Measurements from ENCODE around the gene SCLY.

The SCLY gene

GRCh38 chr2:238084761-238085160, 24.0 kb downstream of the SCLY start:
- H3K4me2 ChIP-seq = no peak overlapping the region
- H3K9me3 ChIP-seq (replicated peaks in 1 of 11) = no peaks in the 10 kb centered on the region
- no peaks in the 10 kb centered on the region for H3K27me3 ChIP-seq
- no peak overlapping the region for H3K27ac ChIP-seq
- H3K36me3 ChIP-seq = peaks cover 42 to 71% (median 57%) of the 10 kb centered on the region in 11 experiments
- no peak overlapping the region for H3K9ac ChIP-seq
- H3K4me3 ChIP-seq = no peak overlapping the region
- peaks cover 11 to 25% (median 18%) of the 10 kb centered on the region in 10 experiments for H3K4me1 ChIP-seq
- H4K20me1 ChIP-seq = peaks cover 0 to 6% (median 0%) of the 10 kb centered on the region in 11 experiments; a peak in 1 of 22 replicates
- TF ChIP-seq Cebpa-rat (IDR thresholded peaks at IDR 0.05) = no peak

- Histone ChIP-seq H3K27me3 (no peaks in the 10 kb centered on the region), H3K4me3 (no peak overlapping the region), H3K9me3 (replicated peaks in 1 of 11) (no peaks in the 10 kb centered on the region), H3K4me1 (peaks cover 11 to 25% (median 18%) of the 10 kb centered on the region in 10 experiments), H3K9ac (no peak overlapping the region), H4K20me1 (peaks cover 0 to 6% (median 0%) of the 10 kb centered on the region in 11 experiments; a peak in 1 of 22 replicates), H3K27ac (no peak overlapping the region), H3K36me3 (peaks cover 33 to 68% (median 52%) of the 10 kb centered on the region in 11 experiments), H3K4me2 (no peak overlapping the region)
- TF ChIP-seq Cebpa-rat (IDR thresholded peaks at IDR 0.05) = no peak
Observed at GRCh38 chr2:238085899-238086298, 25.1 kb downstream of the SCLY start.

GRCh38 chr2:238087211-238087610, 26.4 kb downstream of the SCLY start:
- Histone ChIP-seq H3K27ac (no peak overlapping the region), H3K4me2 (peak overlapping the region; percentile 3 to 64 (median 58); a peak in 20 of 22 replicates), H3K36me3 (peaks cover 20 to 68% (median 42%) of the 10 kb centered on the region in 11 experiments), H3K4me1 (peaks cover 11 to 25% (median 18%) of the 10 kb centered on the region in 10 experiments), H3K9ac (no peak overlapping the region), H4K20me1 (peaks cover 0 to 6% (median 0%) of the 10 kb centered on the region in 11 experiments; a peak in 1 of 22 replicates), H3K9me3 (replicated peaks in 1 of 11) (no peaks in the 10 kb centered on the region), H3K27me3 (no peaks in the 10 kb centered on the region), H3K4me3 (no peak overlapping the region)
- no peak for TF ChIP-seq Cebpa-rat (IDR thresholded peaks at IDR 0.05)

- H3K36me3 ChIP-seq = peaks cover 0 to 44% (median 22%) of the 10 kb centered on the region in 11 experiments; a peak in 14 of 22 replicates
- no peak overlapping the region for H3K9ac ChIP-seq
- no peak overlapping the region for H3K27ac ChIP-seq
- H3K4me2 ChIP-seq = no peak overlapping the region
- no peak for TF ChIP-seq Cebpa-rat (IDR thresholded peaks at IDR 0.05)
- H3K27me3 ChIP-seq = no peaks in the 10 kb centered on the region
- H3K4me1 ChIP-seq = peaks cover 11 to 25% (median 18%) of the 10 kb centered on the region in 10 experiments
- H3K9me3 ChIP-seq (replicated peaks in 1 of 11) = no peaks in the 10 kb centered on the region
- peaks cover 0 to 6% (median 0%) of the 10 kb centered on the region in 11 experiments; a peak in 1 of 22 replicates for H4K20me1 ChIP-seq
- H3K4me3 ChIP-seq = no peak overlapping the region
Observed at GRCh38 chr2:238090887-238091286, 30.1 kb downstream of the SCLY start.

GRCh38 chr2:238091436-238092060, 30.7 kb downstream of the SCLY start:
- H3K27me3 ChIP-seq = no peaks in the 10 kb centered on the region
- H3K4me2 ChIP-seq = no peak overlapping the region
- H3K4me3 ChIP-seq = no peak overlapping the region
- peaks cover 0 to 6% (median 0%) of the 10 kb centered on the region in 11 experiments; a peak in 1 of 22 replicates for H4K20me1 ChIP-seq
- H3K27ac ChIP-seq = no peak overlapping the region
- H3K4me1 ChIP-seq = peaks cover 9 to 19% (median 15%) of the 10 kb centered on the region in 10 experiments
- no peak overlapping the region for H3K9ac ChIP-seq
- peaks cover 0 to 43% (median 16%) of the 10 kb centered on the region in 11 experiments; a peak in 14 of 22 replicates for H3K36me3 ChIP-seq
- H3K9me3 ChIP-seq (replicated peaks in 1 of 11) = no peaks in the 10 kb centered on the region
- TF ChIP-seq Cebpa-rat (IDR thresholded peaks at IDR 0.05) = no peak

- Histone ChIP-seq H3K27ac (no peak overlapping the region), H3K4me3 (no peak overlapping the region), H3K9me3 (replicated peaks in 1 of 11) (no peaks in the 10 kb centered on the region), H3K27me3 (no peaks in the 10 kb centered on the region), H3K36me3 (peaks cover 0 to 43% (median 16%) of the 10 kb centered on the region in 11 experiments; a peak in 14 of 22 replicates), H4K20me1 (peaks cover 0 to 9% (median 0%) of the 10 kb centered on the region in 11 experiments; a peak in 4 of 22 replicates), H3K4me1 (peaks cover 2 to 9% (median 4%) of the 10 kb centered on the region in 10 experiments; a peak in 18 of 20 replicates), H3K4me2 (no peak overlapping the region), H3K9ac (no peak overlapping the region)
- TF ChIP-seq Cebpa-rat (IDR thresholded peaks at IDR 0.05) = no peak
Observed at GRCh38 chr2:238092486-238093035, 31.8 kb downstream of the SCLY start.

- Histone ChIP-seq H4K20me1 (peaks cover 0 to 17% (median 0%) of the 10 kb centered on the region in 11 experiments; a peak in 4 of 22 replicates), H3K9ac (no peak overlapping the region), H3K4me1 (peaks cover under 1 to 12% (median 8%) of the 10 kb centered on the region in 10 experiments; a peak in 18 of 20 replicates), H3K36me3 (peaks cover 0 to 40% (median 16%) of the 10 kb centered on the region in 11 experiments; a peak in 14 of 22 replicates), H3K27me3 (no peaks in the 10 kb centered on the region), H3K9me3 (replicated peaks in 1 of 11) (no peaks in the 10 kb centered on the region), H3K4me2 (no peak overlapping the region), H3K27ac (no peak overlapping the region), H3K4me3 (no peak overlapping the region)
- no peak for TF ChIP-seq Cebpa-rat (IDR thresholded peaks at IDR 0.05)
Observed at GRCh38 chr2:238093181-238094140, 32.7 kb downstream of the SCLY start.

GRCh38 chr2:238094438-238095022, 33.7 kb downstream of the SCLY start:
- Histone ChIP-seq H3K4me2 (no peak overlapping the region), H3K9ac (no peak overlapping the region), H3K4me3 (no peak overlapping the region), H3K4me1 (peaks cover 11 to 22% (median 18%) of the 10 kb centered on the region in 10 experiments), H3K9me3 (replicated peaks in 1 of 11) (no peaks in the 10 kb centered on the region), H3K27ac (no peak overlapping the region), H4K20me1 (peaks cover 0 to 17% (median 3%) of the 10 kb centered on the region in 11 experiments; a peak in 7 of 22 replicates), H3K27me3 (no peaks in the 10 kb centered on the region), H3K36me3 (peaks cover 0 to 36% (median 16%) of the 10 kb centered on the region in 11 experiments; a peak in 14 of 22 replicates)
- TF ChIP-seq Cebpa-rat (IDR thresholded peaks at IDR 0.05) = no peak

All from BLaER1 treated with 17β-estradiol and CSF1 and Interleukin-3, amounts not matched to agents 10 nM and 100 nM (cell line).